Measurements from ENCODE around the gene GTF2IRD1.
"Not testable (repeated sequence)": the region's sequence is repeated elsewhere in the genome, so short reads cannot be mapped to it uniquely, and the experiment has no call there.

GTF2IRD1 gene

DNA sequence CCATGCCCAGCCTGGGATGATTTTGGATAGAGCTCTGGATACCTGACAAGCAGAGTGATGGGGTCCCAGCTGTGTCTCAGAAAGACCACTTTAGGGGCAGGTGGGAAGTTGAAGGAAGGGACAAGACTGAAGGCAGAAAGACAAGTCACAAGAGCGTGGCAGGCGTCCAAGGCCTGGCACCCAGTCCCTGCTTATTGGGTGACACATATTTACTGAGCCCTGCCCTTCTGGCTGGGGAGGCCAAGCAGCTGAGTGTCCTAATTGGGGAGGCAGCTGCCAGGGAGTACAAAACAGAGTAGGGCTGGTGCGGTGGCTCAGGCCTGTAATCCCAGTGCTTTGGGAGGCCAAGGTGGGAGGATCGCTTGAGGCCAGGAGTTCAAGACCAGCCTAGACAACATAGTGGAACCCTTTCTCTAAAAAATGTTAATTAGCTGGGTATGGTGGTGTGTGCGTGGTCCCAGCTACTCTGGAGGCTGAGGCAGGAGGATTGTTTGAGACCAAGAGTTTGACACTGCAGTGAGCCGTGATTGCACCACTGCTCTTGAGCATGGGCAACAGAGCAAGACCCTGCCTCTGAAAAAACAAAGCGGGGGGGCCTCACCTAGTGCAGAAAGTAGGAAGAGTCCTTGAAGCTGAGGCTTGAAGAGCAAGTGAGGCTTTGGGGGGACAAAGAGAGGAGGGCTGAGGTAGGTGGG lies 150.8 kb downstream of the GTF2IRD1 start:
- no peak for DNase-seq (ENCODE audit: low spot score)

DNA sequence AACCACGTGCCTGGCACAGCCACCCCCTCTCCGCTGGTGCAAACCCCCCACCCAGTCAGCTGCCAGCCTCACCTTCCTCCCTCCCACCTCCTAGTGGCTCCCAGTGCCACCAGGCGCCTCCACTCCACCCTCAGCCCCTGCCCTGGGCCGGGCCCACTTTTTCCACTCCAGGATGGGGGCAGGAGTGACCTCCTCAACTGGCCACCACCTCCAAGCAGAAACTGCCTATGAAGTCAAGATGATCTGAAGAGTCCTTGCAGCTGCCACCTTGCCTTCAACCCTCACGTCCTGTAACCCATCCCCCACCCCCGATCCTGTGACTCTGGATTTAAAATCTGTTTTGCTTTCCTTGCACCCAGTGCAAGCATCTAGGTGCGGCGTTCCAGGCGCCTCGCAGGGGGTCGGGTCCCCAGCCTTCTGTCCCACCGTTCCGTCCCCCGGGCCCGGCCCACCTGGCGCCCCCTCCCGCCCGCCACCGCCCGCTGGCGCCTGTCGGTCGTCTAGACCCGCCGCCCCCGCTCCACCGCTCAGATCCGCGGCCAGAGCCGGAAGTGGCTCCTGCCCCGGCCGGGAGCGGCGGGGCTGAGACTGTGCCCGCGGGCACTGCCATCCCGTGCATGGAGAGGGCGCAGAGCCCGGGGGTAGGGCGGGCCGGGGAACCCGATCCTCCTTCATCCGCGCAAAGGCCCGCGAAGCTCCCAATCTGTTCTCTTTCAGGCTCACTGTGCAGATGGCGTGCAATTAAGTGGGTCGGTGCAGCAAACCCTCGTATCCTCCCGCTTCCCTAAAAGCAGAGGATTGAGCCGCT lies 152.6 kb downstream of the GTF2IRD1 start:
- DNase-seq (ENCODE audit: low spot score), result peak; percentile 47

DNA sequence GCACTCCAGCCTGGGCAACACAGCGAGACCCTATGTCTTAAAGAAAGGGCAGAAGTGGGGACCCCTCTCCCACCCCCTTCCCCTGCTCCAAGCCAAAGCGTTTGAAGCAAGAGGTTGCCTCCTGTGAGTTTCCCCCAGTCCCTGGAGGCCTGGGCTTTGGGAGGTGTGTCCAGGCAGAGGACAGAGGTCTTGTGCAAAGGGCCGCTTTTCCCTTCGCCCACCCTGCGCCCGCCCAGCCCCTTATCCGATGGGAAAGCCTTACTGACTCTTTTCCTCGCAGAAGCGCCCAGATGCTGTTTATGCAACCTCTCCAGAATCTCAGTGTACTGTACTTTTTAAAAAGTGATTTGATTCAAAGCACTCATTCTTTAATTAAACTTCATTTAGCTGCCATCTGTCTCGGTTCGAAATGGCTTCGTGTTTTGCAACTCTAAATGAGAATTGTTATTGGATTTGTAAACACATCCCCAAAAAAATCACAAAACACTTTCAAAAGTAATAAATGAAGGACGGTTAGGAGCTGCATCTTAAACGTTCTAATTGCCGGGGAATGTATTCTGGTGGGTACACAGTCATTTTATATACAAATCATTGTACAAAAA lies 153.3 kb downstream of the GTF2IRD1 start:
- DNase-seq (ENCODE audit: low spot score), result peak; percentile 45

DNA sequence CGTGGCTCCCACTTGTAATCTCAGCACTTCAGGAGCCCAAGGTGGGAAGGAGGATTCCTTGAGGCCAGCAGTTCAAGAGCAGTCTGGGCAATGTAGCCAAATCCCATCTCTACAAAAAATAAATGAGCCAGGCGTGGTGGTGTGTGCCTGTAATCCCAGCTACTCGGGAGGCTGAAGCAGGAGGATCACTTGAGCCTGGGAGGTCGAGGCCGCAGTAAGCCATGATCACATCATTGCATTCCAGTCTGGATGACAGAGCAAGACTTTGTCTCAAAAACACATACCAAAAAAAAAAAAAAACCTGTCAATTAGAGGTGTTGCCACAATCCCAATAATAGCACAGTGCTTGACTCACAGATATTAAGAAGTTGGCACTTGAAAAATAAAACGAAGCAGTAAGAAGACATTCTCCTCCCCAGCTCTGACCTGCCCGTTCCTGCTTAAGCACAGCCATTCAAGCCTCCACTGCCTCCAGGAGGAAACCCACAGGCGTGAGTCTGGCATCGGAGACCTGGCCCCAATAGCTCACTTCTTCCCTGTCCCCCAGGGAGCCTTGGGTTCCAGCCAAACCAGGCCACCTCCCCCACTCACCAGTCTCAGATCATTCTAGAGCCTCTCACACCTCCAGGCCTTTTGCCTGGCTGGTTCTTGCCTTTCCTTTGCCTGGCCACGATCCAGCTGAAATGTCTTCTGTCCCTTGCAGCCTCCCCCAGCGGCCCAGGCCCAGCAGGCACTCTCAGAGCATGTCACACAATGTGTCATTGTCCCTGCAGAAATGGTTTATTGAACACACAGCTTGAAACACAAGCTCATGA lies 158.5 kb downstream of the GTF2IRD1 start:
- no peak for DNase-seq (ENCODE audit: low spot score)

DNA sequence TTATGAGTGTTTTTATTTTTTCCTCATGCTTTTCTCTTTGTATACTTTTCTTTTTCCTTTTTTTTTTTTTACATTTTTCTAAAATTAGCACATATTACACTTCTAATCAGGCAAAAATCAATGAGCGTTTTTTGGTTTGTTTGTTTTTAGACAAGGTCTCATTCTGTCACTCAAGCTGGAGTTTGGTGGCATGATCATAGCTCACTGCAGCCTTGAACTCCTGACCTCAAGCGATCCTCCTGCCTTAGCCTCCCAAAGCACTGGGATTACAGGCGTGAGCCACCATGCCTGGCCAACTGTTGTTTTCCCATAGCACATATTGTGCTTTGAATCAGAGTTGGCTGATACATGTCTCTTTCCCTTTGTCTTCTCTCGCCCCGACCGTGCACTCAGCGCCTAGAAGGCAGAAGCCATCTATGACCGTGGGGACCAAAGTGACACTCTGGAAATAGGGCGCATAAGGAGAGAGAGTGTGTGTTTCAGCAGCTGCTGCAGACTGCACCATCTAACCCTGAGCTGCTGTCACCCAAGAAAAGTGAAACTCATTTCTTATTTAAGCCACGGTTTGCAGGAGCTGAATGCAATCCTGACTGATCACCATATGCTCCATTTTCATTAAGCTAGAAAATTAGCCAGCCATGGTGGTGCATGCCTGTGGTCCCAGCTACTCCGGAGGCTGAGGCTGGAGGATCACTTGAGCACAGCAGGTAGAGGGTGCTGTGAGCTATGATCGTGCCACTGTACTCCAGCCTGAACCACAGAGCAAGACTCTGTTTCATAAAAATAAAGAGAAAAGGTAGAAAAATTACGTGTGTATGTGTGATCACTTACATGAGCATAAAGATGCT lies 162.5 kb downstream of the GTF2IRD1 start:
- DNase-seq (ENCODE audit: low spot score), result no peak

DNA sequence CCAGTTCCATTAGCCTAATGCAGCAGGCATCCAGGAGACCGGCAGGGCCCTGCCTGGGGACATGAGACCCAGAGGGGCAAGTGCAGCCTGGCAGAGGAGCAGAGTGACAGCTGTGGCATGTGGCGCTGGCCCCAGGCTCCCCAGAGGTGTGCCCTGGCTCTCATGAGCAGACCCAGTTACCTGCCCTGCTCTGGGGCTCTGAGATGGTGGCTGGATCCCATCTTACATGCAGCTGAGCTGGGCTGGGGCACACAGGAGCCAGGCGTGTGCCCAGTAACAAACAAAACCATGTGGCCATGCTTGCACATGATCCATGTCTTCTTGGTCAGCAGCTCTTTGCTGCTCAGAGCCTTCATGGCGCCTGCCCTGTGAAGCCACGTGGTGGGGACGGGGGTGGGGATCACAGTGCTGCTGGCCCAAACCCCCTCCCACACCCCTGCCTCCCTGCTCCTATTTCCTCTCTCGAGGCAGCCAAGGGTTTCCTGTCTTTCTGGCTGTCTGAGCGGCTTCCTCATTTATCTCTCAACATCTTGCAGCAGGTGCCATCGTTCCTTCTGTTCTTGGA lies 163.6 kb downstream of the GTF2IRD1 start:
- no peak for DNase-seq (ENCODE audit: low spot score)

DNA sequence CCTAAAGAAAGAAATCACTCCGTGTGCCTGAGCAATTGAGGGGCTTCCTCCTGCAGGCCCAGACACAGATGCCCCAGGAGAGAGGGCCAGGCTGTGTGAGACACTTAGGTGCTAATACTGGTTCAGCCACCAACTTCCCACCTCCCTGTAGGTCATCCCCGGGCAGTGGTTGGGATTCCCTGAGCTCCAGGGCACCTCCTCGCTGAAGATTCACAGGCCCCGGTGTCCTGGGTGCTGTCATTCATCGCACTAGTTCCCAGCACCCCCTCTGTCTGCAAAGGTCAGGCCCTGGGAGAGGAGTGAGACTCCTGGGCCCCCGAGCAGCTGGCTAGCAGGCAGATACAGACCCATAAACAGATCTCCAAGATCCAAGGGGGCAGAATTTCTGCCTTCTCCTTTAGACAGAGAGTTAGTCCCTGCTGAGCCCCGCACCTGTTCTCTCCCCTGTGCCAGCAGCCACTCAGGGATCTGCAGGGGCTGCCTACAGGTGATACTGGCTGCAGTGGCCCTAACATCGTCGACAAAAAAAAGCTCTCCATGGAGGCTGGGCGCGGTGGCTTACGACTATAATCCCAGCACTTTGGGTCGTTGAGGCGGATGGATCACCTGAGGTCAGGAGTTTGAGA lies 165.6 kb downstream of the GTF2IRD1 start:
- DNase-seq (ENCODE audit: low spot score), result no peak

DNA sequence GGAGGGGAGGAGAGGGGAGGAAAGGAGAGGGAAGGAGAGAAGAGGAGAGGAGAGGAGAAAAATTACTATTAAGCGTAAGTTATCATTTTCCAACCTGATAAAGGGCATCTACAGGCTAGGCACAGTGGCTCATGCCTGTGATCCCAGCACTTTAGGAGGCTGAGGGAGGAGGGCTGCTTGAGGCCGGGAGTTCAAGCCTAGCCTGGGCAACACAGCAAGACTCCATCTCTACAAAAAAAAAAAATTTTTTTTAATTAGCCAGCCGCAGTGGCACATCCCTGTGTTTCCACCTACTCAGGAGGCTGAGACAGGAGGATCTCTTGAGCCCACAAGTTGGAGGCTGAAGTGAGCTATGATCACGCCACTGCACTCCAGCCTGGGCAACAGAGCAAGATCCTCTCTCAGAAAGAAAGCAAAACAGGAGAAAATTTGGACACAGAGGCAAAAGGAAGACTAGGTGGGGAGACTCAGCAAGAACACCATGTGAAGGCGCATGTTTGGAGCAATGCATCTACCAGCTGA lies 168.6 kb downstream of the GTF2IRD1 start:
- no peak for DNase-seq (ENCODE audit: low spot score)

DNA sequence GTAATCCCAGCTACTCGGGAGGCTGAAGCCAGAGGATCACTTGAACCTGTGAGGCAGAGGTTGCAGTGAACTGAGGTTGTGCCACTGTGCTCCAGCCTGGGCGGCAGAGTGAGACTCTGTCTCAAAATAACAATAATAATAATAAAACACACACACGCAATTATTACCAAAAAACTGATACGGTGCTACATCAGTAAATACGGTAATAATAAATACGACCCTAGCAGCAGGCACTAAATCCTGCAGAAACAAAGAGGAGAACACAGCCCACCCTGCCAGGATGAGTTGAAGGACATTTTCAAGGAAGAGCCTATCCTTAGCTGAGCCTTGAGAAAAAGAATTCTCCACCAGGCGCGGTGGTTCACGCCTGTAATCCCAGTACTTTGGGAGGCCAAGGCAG lies 169.4 kb downstream of the GTF2IRD1 start:
- DNase-seq (ENCODE audit: low spot score), result no peak

DNA sequence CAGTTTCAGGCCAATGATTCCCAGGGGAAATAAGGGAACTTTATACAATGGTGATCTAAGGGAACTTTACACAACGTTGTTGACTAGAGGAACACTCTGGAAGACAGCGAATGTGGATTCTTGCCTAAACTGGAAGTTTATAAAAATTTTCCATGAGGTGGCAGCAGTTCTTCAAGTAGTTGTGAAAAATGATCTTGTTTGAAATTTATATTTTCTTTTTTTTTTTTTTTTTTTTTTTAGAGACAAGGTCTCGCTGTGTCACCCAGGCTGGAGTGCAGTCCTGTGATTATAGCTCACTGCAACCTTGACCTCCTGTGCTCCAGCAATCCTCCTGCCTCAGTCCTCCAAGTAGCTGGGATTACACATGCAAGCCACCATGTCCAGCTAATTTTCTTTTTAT lies 171.7 kb downstream of the GTF2IRD1 start:
- DNase-seq (ENCODE audit: low spot score), result no peak

DNA sequence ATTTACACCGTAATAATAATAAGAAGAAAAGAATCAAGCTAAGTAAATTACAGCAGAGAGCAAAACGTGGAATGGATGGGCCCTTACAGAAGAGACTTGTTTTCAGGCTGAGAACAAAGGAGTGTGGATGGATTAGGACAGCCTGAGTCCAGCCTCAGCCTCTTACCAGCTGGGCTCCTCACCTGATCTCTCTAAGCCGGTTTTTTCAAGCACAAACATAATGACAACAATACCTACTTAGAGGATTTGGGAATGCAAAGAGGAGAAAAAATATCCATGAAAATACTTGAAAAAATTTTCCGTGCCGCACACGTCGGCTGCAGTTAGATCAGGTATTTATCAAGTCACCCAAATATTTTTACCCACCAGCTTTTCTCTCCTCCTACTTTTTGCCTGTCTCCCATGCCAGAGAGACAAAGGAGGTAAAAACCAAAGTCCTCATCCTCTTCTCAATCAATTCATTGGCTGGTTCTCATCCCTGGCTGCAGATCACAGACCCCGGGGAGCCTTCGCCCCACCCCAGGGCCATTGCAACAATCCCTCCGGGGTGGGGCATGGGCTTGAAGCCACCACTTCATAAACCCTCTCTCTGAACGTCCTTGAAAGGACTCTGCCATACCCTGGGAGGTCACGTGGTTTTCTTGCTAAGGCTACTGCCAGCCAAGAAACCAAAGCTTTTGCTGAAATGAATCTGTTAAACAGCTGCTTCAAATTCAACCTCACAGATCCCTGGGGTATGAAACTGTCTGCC lies 174.1 kb downstream of the GTF2IRD1 start:
- DNase-seq (ENCODE audit: low spot score), result no peak

DNA sequence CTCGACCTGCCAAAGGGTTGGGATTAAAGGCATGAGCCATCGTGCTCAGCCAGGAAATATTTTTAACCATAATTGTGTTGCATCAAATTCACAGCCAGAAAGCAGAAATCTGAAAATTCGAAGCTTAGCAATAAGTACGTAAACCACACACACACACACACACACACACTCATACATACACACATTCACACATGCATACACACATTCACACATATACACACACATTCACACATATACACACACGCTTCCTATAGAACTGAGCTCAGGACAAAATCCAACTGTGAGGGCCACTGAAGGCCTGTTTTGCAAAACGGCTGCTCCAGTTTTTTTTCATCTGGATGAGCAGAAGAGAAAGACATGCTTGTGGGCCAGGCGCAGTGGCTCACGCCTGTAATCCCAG lies 178.8 kb downstream of the GTF2IRD1 start:
- DNase-seq (ENCODE audit: low spot score), result no peak

DNA sequence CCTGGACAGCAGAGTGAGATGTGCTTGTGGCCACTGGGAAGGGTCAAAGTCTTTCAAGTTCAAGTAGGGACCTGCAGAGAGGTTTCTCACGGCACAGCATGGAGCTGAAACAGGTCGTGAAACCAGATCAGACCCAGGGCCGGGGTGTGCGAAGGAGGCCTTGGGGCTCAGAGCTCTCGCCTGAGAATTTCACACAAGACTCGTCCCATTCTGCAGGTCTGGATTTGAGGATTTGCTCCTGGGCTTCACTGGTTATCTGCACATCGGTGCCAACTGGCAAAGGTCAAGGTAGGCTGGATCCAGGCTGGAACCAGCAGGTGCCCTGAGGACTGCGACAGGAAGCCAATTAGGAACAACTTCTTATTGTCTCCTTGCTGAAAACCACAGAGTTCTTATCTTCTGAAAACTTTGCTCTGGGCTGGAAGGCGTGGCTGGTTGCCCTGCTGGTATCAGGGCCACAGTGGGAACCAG lies 179.8 kb downstream of the GTF2IRD1 start:
- DNase-seq (ENCODE audit: low spot score), result no peak

DNA sequence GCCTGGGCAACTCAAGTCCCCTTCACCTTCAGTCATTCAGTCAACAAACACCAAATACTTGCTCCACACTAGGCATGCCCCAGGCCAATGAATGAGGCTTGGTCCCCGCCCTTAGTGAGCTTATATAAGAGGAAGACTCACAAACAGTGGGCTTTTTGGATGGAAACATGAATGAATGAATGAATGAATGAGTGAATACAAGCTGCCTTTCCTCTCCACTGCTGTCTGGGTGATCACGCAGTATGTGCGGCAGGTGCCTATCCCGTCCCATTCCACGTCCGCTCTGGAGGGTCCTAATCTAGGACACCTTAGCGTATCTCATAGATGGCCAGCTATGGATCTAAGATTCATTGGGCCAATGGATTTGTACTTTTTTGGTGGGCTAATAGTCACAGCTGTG lies 184.0 kb downstream of the GTF2IRD1 start:
- DNase-seq (ENCODE audit: low spot score), result no peak

DNA sequence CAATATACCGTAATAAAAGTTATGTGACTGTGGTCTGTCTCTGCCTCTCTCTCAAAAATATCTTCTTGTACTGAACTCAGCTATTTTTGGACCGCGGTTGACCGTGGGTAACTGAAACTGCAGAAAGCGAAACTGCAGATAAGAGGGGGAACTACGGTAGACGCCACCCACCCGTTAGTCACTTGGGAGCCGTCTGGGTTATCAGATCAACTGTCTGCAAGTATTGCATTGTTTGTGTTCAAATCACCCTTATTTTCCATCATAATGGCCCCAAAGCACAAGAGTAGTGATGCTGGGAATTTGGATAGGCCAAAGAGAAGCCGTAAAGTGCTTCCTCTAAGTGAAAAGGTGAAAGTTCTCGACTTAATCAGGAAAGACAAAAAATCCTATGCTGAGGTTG lies 196.3 kb downstream of the GTF2IRD1 start:
- not testable (repeated sequence) for DNase-seq (ENCODE audit: low spot score)

DNA sequence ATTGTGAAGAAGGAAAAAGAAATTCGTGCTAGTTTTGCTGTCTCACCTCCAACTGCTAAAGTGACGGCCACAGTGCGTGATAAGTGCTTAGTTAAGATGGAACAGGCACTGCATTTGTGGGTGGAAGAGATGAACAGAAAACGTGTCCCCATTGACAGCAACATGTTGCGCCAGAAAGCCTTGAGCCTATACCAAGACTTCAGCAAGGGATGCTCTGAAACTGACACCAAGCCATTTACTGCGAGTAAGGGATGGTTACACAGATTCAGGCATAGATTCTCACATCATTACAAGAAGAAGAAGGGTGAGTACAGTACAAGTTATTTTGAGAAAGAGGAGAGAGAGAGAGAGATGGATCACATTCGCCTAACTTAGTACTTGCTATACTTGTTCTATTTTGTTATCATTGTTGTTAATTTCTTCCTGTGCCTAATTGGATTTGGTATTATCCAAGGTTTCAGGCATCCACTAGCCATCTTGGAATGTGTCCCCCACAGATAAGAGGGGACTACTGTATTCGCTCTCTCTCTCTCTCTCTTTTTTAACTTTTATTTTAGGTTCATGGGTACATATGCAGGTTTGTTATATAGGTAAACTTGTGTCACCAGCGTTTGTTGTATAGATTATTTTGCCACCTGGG lies 196.9 kb downstream of the GTF2IRD1 start:
- not testable (repeated sequence) for DNase-seq (ENCODE audit: low spot score)

DNA sequence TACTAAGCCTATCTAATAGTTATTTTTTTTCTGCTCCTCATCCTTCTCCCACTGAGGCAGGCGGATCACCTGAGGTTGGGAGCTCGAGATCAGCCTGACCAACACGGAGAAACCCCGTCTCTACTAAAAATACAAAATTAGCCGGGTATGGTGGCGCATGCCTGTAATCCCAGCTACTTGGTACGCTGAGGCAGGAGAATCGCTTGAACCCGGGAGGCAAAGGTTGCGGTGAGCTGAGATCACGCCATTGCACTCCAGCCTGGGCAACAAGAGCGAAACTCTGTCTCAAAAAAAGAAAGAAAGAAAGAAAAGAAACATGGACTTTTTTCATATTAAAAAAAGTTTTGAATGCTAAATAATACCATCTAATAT lies 197.4 kb downstream of the GTF2IRD1 start:
- DNase-seq (ENCODE audit: low spot score), result not testable (repeated sequence)
